ENCODE data around the gene TCERG1L. TPM values are rescaled to one million over a fixed set of nuclear protein-coding genes. Genes with fewer than 3 reads are reported as not detected.

TCERG1L gene
- total RNA-seq, 1 donor from 2014 or later = 3.5 TPM

- no peak overlapping the region for H2AFZ ChIP-seq (ENCODE audit: low read depth, low read length)
- no peaks in the 10 kb centered on the region for H3K36me3 ChIP-seq (ENCODE audit: insufficient read depth, low read length)
- FAIRE-seq (no peak), DNase-seq (ENCODE audit: low read depth) (no peak)
- H3K79me2 ChIP-seq (ENCODE audit: insufficient read depth, low read length) = no peaks in the 10 kb centered on the region
- no peak overlapping the region for H3K4me2 ChIP-seq (ENCODE audit: low read length)
- Mint-ChIP-seq H3K9me3 (ENCODE audit: unreplicated experiment) (peaks cover 4% of the 10 kb centered on the region), H3K4me3 (ENCODE audit: unreplicated experiment) (no peak overlapping the region), H3K36me3 (ENCODE audit: low read depth, unreplicated experiment) (no peaks in the 10 kb centered on the region), H3K27ac (ENCODE audit: unreplicated experiment) (no peak overlapping the region), H3K27me3 (ENCODE audit: low read depth, unreplicated experiment) (peaks cover under 1% of the 10 kb centered on the region), H3K4me1 (ENCODE audit: low read depth, unreplicated experiment) (peaks cover 5% of the 10 kb centered on the region)
- no peaks in the 10 kb centered on the region for H3K4me1 ChIP-seq (ENCODE audit: insufficient read depth, low read length)
- peaks cover 20% of the 10 kb centered on the region for H3K9me3 ChIP-seq (ENCODE audit: insufficient read depth, low read depth, low read length)
- no peak overlapping the region for H3K27ac ChIP-seq (ENCODE audit: low read depth, low read length)
- TF ChIP-seq CTCF (IDR thresholded peaks at IDR 0.05; ENCODE audit: insufficient read depth, low read depth, low read length) = no peak
- no peak for TF ChIP-seq EZH2 (IDR thresholded peaks at IDR 0.05; ENCODE audit: insufficient read depth, low read length)
- H4K20me1 ChIP-seq (ENCODE audit: insufficient read depth, low read length) = no peaks in the 10 kb centered on the region
- no peak overlapping the region for H3K9ac ChIP-seq (ENCODE audit: low read length)
- H3K4me3 ChIP-seq (ENCODE audit: insufficient read depth, low read depth, low read length) = no peak overlapping the region
- no peaks in the 10 kb centered on the region for H3K27me3 ChIP-seq (ENCODE audit: insufficient read depth, low read length)
These were observed 238.0 kb downstream of the TCERG1L start for GRCh38 chr10:131073469-131074035.

GRCh38 chr10:131072651-131073468 is 238.7 kb downstream of the TCERG1L start:
- H3K9me3 ChIP-seq (ENCODE audit: insufficient read depth, low read depth, low read length) = peaks cover 22% of the 10 kb centered on the region
- H3K27ac Mint-ChIP-seq (ENCODE audit: unreplicated experiment) = no peak overlapping the region

More at GRCh38 chr10:131072651-131073468, 238.7 kb downstream of the TCERG1L start:
- FAIRE-seq = no peak
- Histone ChIP-seq H3K27ac (ENCODE audit: low read depth, low read length) (no peak overlapping the region), H3K79me2 (ENCODE audit: insufficient read depth, low read length) (no peaks in the 10 kb centered on the region), H3K9ac (ENCODE audit: low read length) (no peak overlapping the region), H3K4me2 (ENCODE audit: low read length) (no peak overlapping the region), H4K20me1 (ENCODE audit: insufficient read depth, low read length) (no peaks in the 10 kb centered on the region), H3K4me3 (ENCODE audit: insufficient read depth, low read depth, low read length) (no peak overlapping the region), H3K4me1 (ENCODE audit: insufficient read depth, low read length) (no peaks in the 10 kb centered on the region), H2AFZ (ENCODE audit: low read depth, low read length) (no peak overlapping the region), H3K36me3 (ENCODE audit: insufficient read depth, low read length) (no peaks in the 10 kb centered on the region), H3K27me3 (ENCODE audit: insufficient read depth, low read length) (no peaks in the 10 kb centered on the region)
- TF ChIP-seq EZH2 (IDR thresholded peaks at IDR 0.05; ENCODE audit: insufficient read depth, low read length) = no peak
- no peak for TF ChIP-seq CTCF (IDR thresholded peaks at IDR 0.05; ENCODE audit: insufficient read depth, low read depth, low read length)
- no peaks in the 10 kb centered on the region for H3K36me3 Mint-ChIP-seq (ENCODE audit: low read depth, unreplicated experiment)
- peaks cover 3% of the 10 kb centered on the region for H3K4me1 Mint-ChIP-seq (ENCODE audit: low read depth, unreplicated experiment)
- peaks cover 3% of the 10 kb centered on the region for H3K27me3 Mint-ChIP-seq (ENCODE audit: low read depth, unreplicated experiment)
- H3K9me3 Mint-ChIP-seq (ENCODE audit: unreplicated experiment) = peaks cover 5% of the 10 kb centered on the region
- H3K4me3 Mint-ChIP-seq (ENCODE audit: unreplicated experiment) = no peak overlapping the region
- no peak for DNase-seq (ENCODE audit: low read depth)
